GM23248 (cell line): Measurements from ENCODE around the gene LVRN. TPM values are rescaled to one million over a fixed set of nuclear protein-coding genes. Genes with fewer than 3 reads are reported as not detected.

Experiments used
- DNase-seq: peaks from one replicate; pipeline ENCODE4 v3.0.0-alpha.2; 2015
- H2AFZ ChIP-seq: fragments of 200-600 bp; sonication (generic); 2 replicates; pipeline ENCODE4 v1.6.1; 2016; ENCODE audit warnings: antibody characterized with exemption
- H3F3A ChIP-seq: fragments of 200-600 bp; sonication (generic); 2 replicates; pipeline ENCODE4 v1.6.1; 2016; ENCODE audit warnings: mild to moderate bottlenecking, antibody characterized with exemption, mixed run types; ENCODE audit not compliant: insufficient read depth
- H3K27ac ChIP-seq: fragments of 200-600 bp; sonication (generic); 2 replicates; pipeline ENCODE4 v1.5.1; 2016; ENCODE audit warnings: mild to moderate bottlenecking
- H3K27me3 ChIP-seq: fragments of 200-600 bp; sonication (generic); replicated peaks from 2 replicates; pipeline ENCODE4 v1.6.1; 2016; ENCODE audit warnings: mild to moderate bottlenecking; ENCODE audit not compliant: insufficient read depth
- H3K36me3 ChIP-seq: fragments of 200-600 bp; sonication (generic); 2 replicates; pipeline ENCODE4 v1.6.1; 2016; ENCODE audit warnings: low read depth, mild to moderate bottlenecking
- H3K4me1 ChIP-seq: fragments of 200-600 bp; sonication (generic); 2 replicates; pipeline ENCODE4 v1.6.1; 2016; ENCODE audit warnings: mild to moderate bottlenecking; ENCODE audit not compliant: insufficient read depth
- H3K4me2 ChIP-seq: fragments of 200-600 bp; sonication (generic); one replicate; pipeline ENCODE4 v1.6.1; 2016; ENCODE audit warnings: mild to moderate bottlenecking; ENCODE audit not compliant: unreplicated experiment
- H3K4me3 ChIP-seq: fragments of 200-600 bp; sonication (generic); 2 replicates; pipeline ENCODE4 v1.5.1; 2016; ENCODE audit warnings: mild to moderate bottlenecking
- H3K79me2 ChIP-seq: fragments of 200-600 bp; sonication (generic); 2 replicates; pipeline ENCODE4 v1.6.1; 2016; ENCODE audit warnings: mild to moderate bottlenecking; ENCODE audit not compliant: insufficient read depth
- H3K9ac ChIP-seq: fragments of 200-600 bp; sonication (generic); 2 replicates; pipeline ENCODE4 v1.6.1; 2016; ENCODE audit warnings: mild to moderate bottlenecking
- H3K9me2 ChIP-seq: fragments of 200-600 bp; sonication (generic); 2 replicates; pipeline ENCODE4 v1.6.1; 2016; ENCODE audit warnings: mixed run types, mild to moderate bottlenecking, moderate library complexity; ENCODE audit not compliant: insufficient read depth
- H3K9me3 ChIP-seq: fragments of 200-600 bp; sonication (generic); one replicate; pipeline ENCODE4 v1.6.1; 2017; ENCODE audit warnings: low read depth
- H4K20me1 ChIP-seq: fragments of 200-600 bp; sonication (generic); 2 replicates; pipeline ENCODE4 v1.6.0; 2016; ENCODE audit not compliant: insufficient read depth
- EZH2 ChIP-seq: fragments of 200-600 bp; sonication (generic); IDR thresholded peaks from 2 replicates; pipeline ENCODE4 v1.6.1; 2018; ENCODE audit warnings: antibody characterized with exemption, mild to moderate bottlenecking; ENCODE audit not compliant: insufficient read depth, poor library complexity, severe bottlenecking
- EZH2phosphoT487 ChIP-seq: fragments of 200-600 bp; sonication (generic); IDR thresholded peaks from 2 replicates; pipeline ENCODE4 v1.6.1; 2018; ENCODE audit warnings: antibody characterized with exemption, moderate library complexity, mild to moderate bottlenecking, low read depth; ENCODE audit not compliant: insufficient read depth
- WGBS, 2 experiments: methylation state at CpG; one replicate each; pipeline ENCODE4 v1.1.6; 2015 to 2017; ENCODE audit warnings: low lambda C conversion rate in 2 of 2, low coverage in 1 of 2; ENCODE audit errors: missing lambda C conversion rate in 2 of 2; 5-methylcytosine and 5-hydroxymethylcytosine counted together
- in situ Hi-C: fragments of 300-500 bp; cut with MboI; formaldehyde crosslinking; loops from 2 replicates; pipeline ENCODE4 v1.15.0; 2020
- polyA plus RNA-seq: library from polyadenylated mRNA; unstranded; fragments of >200 nt; fragmentation: Nextera tagmentation; extraction: Ambion mirVana; gene quantifications from 2 replicates; pipeline ENCODE4 v1.2.1, GENCODE V29; 2016
- total RNA-seq: library from RNA; depleted of rRNA; stranded (reverse); fragments of >200 nt; shearing (Covaris generic); gene quantifications from 2 replicates; pipeline ENCODE4 v1.2.3, GENCODE V29; 2014

The LVRN gene
- total and polyA plus RNA-seq, 2 experiments from 2014 or later = 0.18 to 0.32 TPM

GRCh38 chr5:115954144-115954543 is 8.1 kb upstream of the LVRN start:
- no peak for TF ChIP-seq EZH2
- no peak for TF ChIP-seq EZH2phosphoT487
- in situ Hi-C loops = no loop called here

GRCh38 chr5:115956957-115957356 is 5.3 kb upstream of the LVRN start:
- peaks cover 14% of the 10 kb centered on the region; the same call in 1 of the 2 replicates for H3K4me1 ChIP-seq
- no peaks in the 10 kb centered on the region for H4K20me1 ChIP-seq
- H3K79me2 ChIP-seq = no peaks in the 10 kb centered on the region
- WGBS, 2 experiments = 86 to 88% methylated on average over 6 of the region's 6 CpGs
- H3K27ac ChIP-seq = no peak overlapping the region
- H3K9me2 ChIP-seq = no peaks in the 10 kb centered on the region
- H3K9me3 ChIP-seq = no peaks in the 10 kb centered on the region
- TF ChIP-seq EZH2 (no peak), EZH2phosphoT487 (no peak)
- no peak overlapping the region for H2AFZ ChIP-seq
- H3K36me3 ChIP-seq = no peaks in the 10 kb centered on the region
- H3F3A ChIP-seq = 0 out of 2 replicates have a peak, but pooled peaks cover 7% of the 10 kb centered on the region
- DNase-seq = no peak
- H3K9ac ChIP-seq = no peak overlapping the region
- no peak overlapping the region for H3K4me3 ChIP-seq
- H3K27me3 ChIP-seq = no peaks in the 10 kb centered on the region
- H3K4me2 ChIP-seq = no peak overlapping the region
- in situ Hi-C loops = no loop called here

More at GRCh38 chr5:115954144-115954543, 8.1 kb upstream of the LVRN start:
- Histone ChIP-seq H3K4me3 (no peak overlapping the region), H3K27me3 (no peaks in the 10 kb centered on the region), H3K27ac (no peak overlapping the region), H3K4me1 (peaks cover 8% of the 10 kb centered on the region), H3K36me3 (no peaks in the 10 kb centered on the region), H3K9ac (no peak overlapping the region), H4K20me1 (no peaks in the 10 kb centered on the region), H2AFZ (no peak overlapping the region), H3K9me3 (no peaks in the 10 kb centered on the region), H3K79me2 (no peaks in the 10 kb centered on the region), H3K4me2 (no peak overlapping the region), H3K9me2 (no peaks in the 10 kb centered on the region), H3F3A (peaks cover 8% of the 10 kb centered on the region; the same call in 1 of the 2 replicates)
- DNase-seq = no peak

- Histone ChIP-seq H3K27ac (no peak overlapping the region), H2AFZ (peak overlapping the region; percentile 91), H4K20me1 (no peaks in the 10 kb centered on the region), H3K4me2 (peak overlapping the region; percentile 75), H3K36me3 (no peaks in the 10 kb centered on the region), H3K79me2 (no peaks in the 10 kb centered on the region), H3K9me2 (no peaks in the 10 kb centered on the region), H3K9ac (peak overlapping the region; percentile 41), H3K4me1 (peaks cover 14% of the 10 kb centered on the region; the same call in 1 of the 2 replicates), H3K27me3 (no peaks in the 10 kb centered on the region), H3K4me3 (peak overlapping the region; percentile 68), H3F3A (0 out of 2 replicates have a peak, but pooled peaks cover 7% of the 10 kb centered on the region), H3K9me3 (no peaks in the 10 kb centered on the region)
- 8% methylated on average over 42 of the region's 42 CpGs for WGBS, 2 experiments
- DNase-seq = peak; percentile 83
- TF ChIP-seq EZH2phosphoT487 = no peak
- peak; percentile 43 for TF ChIP-seq EZH2
- in situ Hi-C loops = no loop called here
Measured at GRCh38 chr5:115961381-115962238, 665 bp upstream of the LVRN start.

GRCh38 chr5:115962565-115963402 is 509 bp downstream of the LVRN start:
- H2AFZ ChIP-seq = peak overlapping the region; percentile 91
- 16 to 19% methylated on average over 54 to 66 of the region's 71 CpGs for WGBS, 2 experiments
- H3K27me3 ChIP-seq = no peaks in the 10 kb centered on the region

More at GRCh38 chr5:115962565-115963402, 509 bp downstream of the LVRN start:
- no peak for TF ChIP-seq EZH2
- no peak for TF ChIP-seq EZH2phosphoT487
- Histone ChIP-seq H3K9ac (peak overlapping the region; percentile 16; the same call in 1 of the 2 replicates), H3K9me3 (no peaks in the 10 kb centered on the region), H3K36me3 (no peaks in the 10 kb centered on the region), H3K27ac (no peak overlapping the region), H3F3A (0 out of 2 replicates have a peak, but pooled peaks cover 7% of the 10 kb centered on the region), H3K4me3 (peak overlapping the region; percentile 68), H3K9me2 (no peaks in the 10 kb centered on the region), H3K79me2 (no peaks in the 10 kb centered on the region), H3K4me1 (peaks cover 14% of the 10 kb centered on the region; the same call in 1 of the 2 replicates), H4K20me1 (no peaks in the 10 kb centered on the region), H3K4me2 (peak overlapping the region; percentile 75)
- DNase-seq = peak; percentile 72
- in situ Hi-C loops = no loop called here
